Immature natural killer cell (primary cell): Measurements from ENCODE around the gene CLN6. TPM values are rescaled to one million over a fixed set of nuclear protein-coding genes. Genes with fewer than 3 reads are reported as not detected.
A peak's percentile ranks its signal among the peaks of the same experiment; 100 is the strongest.
"Not testable (repeated sequence)": the region's sequence is repeated elsewhere in the genome, so short reads cannot be mapped to it uniquely, and the experiment has no call there.

Experiments
- DNase-seq, 3 donors: peaks; one replicate each; pipeline ENCODE4 v3.0.0; 2022; ENCODE audit warnings: mixed read lengths in 1 of 3
- H3K27ac Mint-ChIP-seq, 6 donors: one replicate each; pipeline ENCODE4 v1.8.0; 2020; ENCODE audit warnings: mixed read lengths in 6 of 6, mild to moderate bottlenecking in 5 of 6, inconsistent platforms in 4 of 6, moderate library complexity in 3 of 6
- H3K27me3 Mint-ChIP-seq, 3 donors: one replicate each; pipeline ENCODE4 v1.8.0; 2020 to 2021; ENCODE audit warnings: low read depth in 3 of 3, mild to moderate bottlenecking in 3 of 3, mixed read lengths in 3 of 3, moderate library complexity in 3 of 3, inconsistent platforms in 1 of 3
- H3K36me3 Mint-ChIP-seq, 3 donors: one replicate each; pipeline ENCODE4 v1.8.0; 2020; ENCODE audit warnings: mixed read lengths in 3 of 3, inconsistent platforms in 2 of 3, mild to moderate bottlenecking in 2 of 3
- H3K4me1 Mint-ChIP-seq, 2 donors: one replicate each; pipeline ENCODE4 v1.8.0; 2020; ENCODE audit warnings: inconsistent platforms in 2 of 2, mild to moderate bottlenecking in 2 of 2, mixed read lengths in 2 of 2, moderate library complexity in 1 of 2
- H3K4me3 Mint-ChIP-seq, 5 donors: one replicate each; pipeline ENCODE4 v1.8.0; 2020; ENCODE audit warnings: mild to moderate bottlenecking in 5 of 5, mixed read lengths in 5 of 5, inconsistent platforms in 3 of 5, moderate library complexity in 3 of 5
- H3K9me3 Mint-ChIP-seq, 6 donors: one replicate each; pipeline ENCODE4 v1.8.0; 2020; ENCODE audit warnings: mild to moderate bottlenecking in 6 of 6, mixed read lengths in 6 of 6, inconsistent platforms in 4 of 6, moderate library complexity in 3 of 6
- polyA plus RNA-seq, 3 donors: library from polyadenylated mRNA; unstranded; fragments of 300-500 nt; fragmentation: Illumina TruSeq; gene quantifications; one replicate each; pipeline ENCODE4 v1.2.3, GENCODE V29; 2021

CLN6 gene
- polyA plus RNA-seq, 3 donors from 2014 or later = 1.3 to 2.5 (median 2.3) TPM

GRCh38 chr15:68239025-68239424 lies 9.5 kb upstream of the CLN6 start:
- H3K4me1 Mint-ChIP-seq = no peaks in the 10 kb centered on the region
- H3K27ac Mint-ChIP-seq = no peak overlapping the region
- DNase-seq = no peak
- peaks cover 0 to 4% (median 1%) of the 10 kb centered on the region in 3 donors for H3K36me3 Mint-ChIP-seq
- peaks cover under 1 to 16% (median 3%) of the 10 kb centered on the region in 6 donors for H3K9me3 Mint-ChIP-seq
- H3K27me3 Mint-ChIP-seq = peaks cover 1 to 11% (median 8%) of the 10 kb centered on the region in 3 donors
- H3K4me3 Mint-ChIP-seq = no peak overlapping the region

- Mint-ChIP-seq H3K27ac (no peak overlapping the region), H3K4me3 (no peak overlapping the region), H3K9me3 (no peaks in the 10 kb centered on the region), H3K4me1 (peaks cover 3 to 6% of the 10 kb centered on the region in 2 donors), H3K27me3 (peaks cover 6 to 13% (median 10%) of the 10 kb centered on the region in 3 donors), H3K36me3 (no peaks in the 10 kb centered on the region)
- DNase-seq = no peak
These were observed 5.5 kb upstream of the CLN6 start for GRCh38 chr15:68235022-68235421.

- not testable (repeated sequence) for H3K27ac Mint-ChIP-seq, H3K9me3 Mint-ChIP-seq, H3K4me3 Mint-ChIP-seq, H3K4me1 Mint-ChIP-seq, H3K36me3 Mint-ChIP-seq, DNase-seq
- H3K27me3 Mint-ChIP-seq = peaks cover 10 to 13% (median 10%) of the 10 kb centered on the region in 3 donors
These were observed 5.0 kb upstream of the CLN6 start for GRCh38 chr15:68234520-68234919.

- Mint-ChIP-seq H3K27me3 (peaks cover 10 to 13% (median 10%) of the 10 kb centered on the region in 3 donors), H3K4me1 (peaks cover 7 to 9% of the 10 kb centered on the region in 2 donors), H3K36me3 (no peaks in the 10 kb centered on the region), H3K4me3 (no peak overlapping the region), H3K9me3 (no peaks in the 10 kb centered on the region), H3K27ac (no peak overlapping the region)
- DNase-seq = no peak
These were observed 4.5 kb upstream of the CLN6 start for GRCh38 chr15:68234060-68234459.

- Mint-ChIP-seq H3K36me3 (no peaks in the 10 kb centered on the region), H3K27ac (no peak overlapping the region), H3K4me1 (peaks cover 17 to 18% of the 10 kb centered on the region in 2 donors), H3K9me3 (no peaks in the 10 kb centered on the region), H3K4me3 (no peak overlapping the region), H3K27me3 (peaks cover 8 to 12% (median 10%) of the 10 kb centered on the region in 3 donors)
- no peak for DNase-seq
These were observed 3.4 kb upstream of the CLN6 start for GRCh38 chr15:68232937-68233336.

- Mint-ChIP-seq H3K4me1 (peaks cover 22% of the 10 kb centered on the region in 2 donors), H3K27me3 (peaks cover 8 to 12% (median 9%) of the 10 kb centered on the region in 3 donors), H3K4me3 (no peak overlapping the region), H3K27ac (no peak overlapping the region), H3K9me3 (no peaks in the 10 kb centered on the region), H3K36me3 (no peaks in the 10 kb centered on the region)
- DNase-seq = no peak
These were observed 2.9 kb upstream of the CLN6 start for GRCh38 chr15:68232449-68232848.

GRCh38 chr15:68231102-68231818 lies 1.7 kb upstream of the CLN6 start:
- no peaks in the 10 kb centered on the region for H3K36me3 Mint-ChIP-seq
- H3K27ac Mint-ChIP-seq = peak overlapping the region in 2 of 6 donors; percentile 4 to 49
- H3K27me3 Mint-ChIP-seq = peaks cover 8 to 12% (median 10%) of the 10 kb centered on the region in 3 donors
- H3K9me3 Mint-ChIP-seq = no peaks in the 10 kb centered on the region
- H3K4me3 Mint-ChIP-seq = peak overlapping the region; percentile 12 to 94 (median 60)
- H3K4me1 Mint-ChIP-seq = peaks cover 24% of the 10 kb centered on the region in 2 donors
- DNase-seq = no peak

- Mint-ChIP-seq H3K27me3 (peaks cover 8 to 12% (median 10%) of the 10 kb centered on the region in 3 donors), H3K27ac (peak overlapping the region; percentile 29 to 92 (median 82)), H3K9me3 (no peaks in the 10 kb centered on the region), H3K4me3 (peak overlapping the region; percentile 90 to 95 (median 94)), H3K36me3 (no peaks in the 10 kb centered on the region), H3K4me1 (peaks cover 24% of the 10 kb centered on the region in 2 donors)
- DNase-seq = no peak
These were observed 901 bp upstream of the CLN6 start for GRCh38 chr15:68230157-68231100.

GRCh38 chr15:68228971-68229385 lies 550 bp downstream of the CLN6 start:
- H3K27ac Mint-ChIP-seq = peak overlapping the region; percentile 14 to 81 (median 74)
- peaks cover 4 to 9% (median 8%) of the 10 kb centered on the region in 3 donors for H3K27me3 Mint-ChIP-seq
- no peak for DNase-seq
- no peaks in the 10 kb centered on the region for H3K9me3 Mint-ChIP-seq
- H3K36me3 Mint-ChIP-seq = no peaks in the 10 kb centered on the region
- peaks cover 32 to 33% of the 10 kb centered on the region in 2 donors for H3K4me1 Mint-ChIP-seq
- H3K4me3 Mint-ChIP-seq = peak overlapping the region; percentile 85 to 95 (median 88)

GRCh38 chr15:68228143-68228970 lies 1.2 kb downstream of the CLN6 start:
- H3K9me3 Mint-ChIP-seq = no peaks in the 10 kb centered on the region

GRCh38 chr15:68227643-68228142 lies 1.8 kb downstream of the CLN6 start:
- peak overlapping the region; percentile 85 to 95 (median 88) for H3K4me3 Mint-ChIP-seq
- DNase-seq = no peak
- no peaks in the 10 kb centered on the region for H3K9me3 Mint-ChIP-seq
- peaks cover 4 to 8% (median 7%) of the 10 kb centered on the region in 3 donors for H3K27me3 Mint-ChIP-seq
- H3K4me1 Mint-ChIP-seq = peaks cover 32 to 33% of the 10 kb centered on the region in 2 donors
- peak overlapping the region in 1 of 6 donors; percentile 39 for H3K27ac Mint-ChIP-seq
- H3K36me3 Mint-ChIP-seq = no peaks in the 10 kb centered on the region

More at GRCh38 chr15:68228143-68228970, 1.2 kb downstream of the CLN6 start:
- Mint-ChIP-seq H3K4me3 (peak overlapping the region; percentile 85 to 95 (median 88)), H3K4me1 (peaks cover 32 to 33% of the 10 kb centered on the region in 2 donors), H3K27me3 (peaks cover 4 to 8% (median 7%) of the 10 kb centered on the region in 3 donors), H3K27ac (peak overlapping the region; percentile 14 to 81 (median 74)), H3K36me3 (no peaks in the 10 kb centered on the region)
- no peak for DNase-seq

GRCh38 chr15:68225442-68225841 lies 4.1 kb downstream of the CLN6 start:
- Mint-ChIP-seq H3K4me1 (peaks cover 29 to 33% of the 10 kb centered on the region in 2 donors), H3K27ac (peak overlapping the region in 1 of 6 donors; percentile 5)
- not testable (repeated sequence) for DNase-seq, H3K4me3 Mint-ChIP-seq, H3K27me3 Mint-ChIP-seq, H3K9me3 Mint-ChIP-seq, H3K36me3 Mint-ChIP-seq
